Glutamatergic neuron (in vitro differentiated cells): ENCODE results near the gene AMMECR1. TPM values are rescaled to one million over a fixed set of nuclear protein-coding genes. Genes with fewer than 3 reads are reported as not detected.

Experiments
- DNase-seq: peaks from one replicate; pipeline ENCODE4 v3.0.0; 2022
- H3K27ac Mint-ChIP-seq: one replicate; pipeline ENCODE4 v1.8.0; 2020; ENCODE audit warnings: mild to moderate bottlenecking, mixed read lengths, inconsistent platforms; ENCODE audit not compliant: unreplicated experiment
- H3K27me3 Mint-ChIP-seq: one replicate; pipeline ENCODE4 v1.8.0; 2020; ENCODE audit warnings: mild to moderate bottlenecking, moderate library complexity, mixed read lengths, inconsistent platforms; ENCODE audit not compliant: unreplicated experiment
- H3K36me3 Mint-ChIP-seq: one replicate; pipeline ENCODE4 v1.8.0; 2020; ENCODE audit warnings: mild to moderate bottlenecking, mixed read lengths, inconsistent platforms; ENCODE audit not compliant: unreplicated experiment
- H3K4me1 Mint-ChIP-seq: one replicate; pipeline ENCODE4 v1.8.0; 2020; ENCODE audit warnings: mild to moderate bottlenecking, low read depth, mixed read lengths, inconsistent platforms; ENCODE audit not compliant: unreplicated experiment
- H3K4me3 Mint-ChIP-seq: one replicate; pipeline ENCODE4 v1.8.0; 2020; ENCODE audit warnings: mild to moderate bottlenecking, mixed read lengths, inconsistent platforms; ENCODE audit not compliant: unreplicated experiment
- H3K9me3 Mint-ChIP-seq: one replicate; pipeline ENCODE4 v1.8.0; 2020; ENCODE audit warnings: mild to moderate bottlenecking, moderate library complexity, mixed read lengths, inconsistent platforms; ENCODE audit not compliant: unreplicated experiment
- CTCF ChIP-seq: fragments of 200-600 bp; sonication (generic); IDR thresholded peaks from one replicate; pipeline ENCODE4 v1.5.0; 2021; ENCODE audit not compliant: partially characterized antibody, unreplicated experiment
- total RNA-seq: library from RNA; stranded (reverse); fragmentation: NEBNext Ultra II Directional; extraction: Animal tissue kit (Norgen Biotek cat#: 25700); gene quantifications from one replicate; pipeline ENCODE4 v1.2.1, GENCODE V29; 2021; ENCODE audit not compliant: unreplicated experiment

AMMECR1 gene
- total RNA-seq, 1 donor from 2014 or later = 2.3 TPM

DNA sequence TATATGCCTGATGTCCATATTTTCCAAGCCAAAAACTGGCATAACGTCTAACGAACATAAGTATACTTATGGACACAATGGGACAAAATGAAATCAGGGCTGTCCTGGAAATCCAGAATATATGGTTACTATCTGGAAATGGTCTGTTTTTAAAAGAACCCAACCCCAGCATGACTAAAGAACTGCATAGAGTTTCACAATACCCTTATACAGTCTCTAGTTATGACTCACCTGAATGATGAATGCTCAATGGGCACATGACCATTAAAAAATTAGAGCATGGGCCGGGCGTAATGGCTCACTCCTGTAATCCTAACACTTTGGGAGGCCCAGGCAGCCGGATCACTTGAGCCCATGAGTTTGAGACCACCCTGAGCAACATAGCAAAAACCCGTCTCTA lies 31.8 kb downstream of the AMMECR1 start:
- Mint-ChIP-seq H3K27me3 (no peaks in the 10 kb centered on the region), H3K27ac (no peak overlapping the region), H3K36me3 (no peaks in the 10 kb centered on the region), H3K9me3 (no peaks in the 10 kb centered on the region), H3K4me1 (no peaks in the 10 kb centered on the region), H3K4me3 (no peak overlapping the region)
- DNase-seq = no peak
- no peak for TF ChIP-seq CTCF

DNA sequence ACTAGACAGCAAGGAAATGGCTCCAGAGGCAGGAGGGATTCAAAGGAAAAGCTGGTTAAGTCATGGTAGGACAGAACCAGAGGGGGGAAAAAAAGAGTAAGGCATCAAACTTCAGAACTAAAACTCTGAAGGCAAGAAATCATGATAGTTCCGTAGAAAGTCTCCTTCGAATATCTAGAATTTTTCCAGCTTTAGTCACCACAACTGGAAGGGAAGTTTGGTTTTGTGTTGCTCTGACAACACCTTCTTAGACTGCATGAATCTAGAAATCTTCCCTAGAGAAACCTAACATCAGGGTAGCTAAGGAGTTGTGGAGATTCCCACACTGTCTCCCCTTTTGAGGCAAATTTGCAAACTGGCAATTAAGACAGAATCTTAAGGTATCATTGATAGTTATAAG lies 33.7 kb downstream of the AMMECR1 start:
- Mint-ChIP-seq H3K36me3 (no peaks in the 10 kb centered on the region), H3K27me3 (no peaks in the 10 kb centered on the region), H3K4me3 (no peak overlapping the region), H3K9me3 (no peaks in the 10 kb centered on the region), H3K4me1 (no peaks in the 10 kb centered on the region), H3K27ac (no peak overlapping the region)
- TF ChIP-seq CTCF = no peak
- DNase-seq = no peak

GRCh38 chrX:110282922-110283321 lies 35.0 kb downstream of the AMMECR1 start:
- Mint-ChIP-seq H3K4me3 (no peak overlapping the region), H3K9me3 (no peaks in the 10 kb centered on the region), H3K4me1 (no peaks in the 10 kb centered on the region), H3K27me3 (no peaks in the 10 kb centered on the region), H3K36me3 (no peaks in the 10 kb centered on the region), H3K27ac (no peak overlapping the region)
- DNase-seq = no peak
- no peak for TF ChIP-seq CTCF

GRCh38 chrX:110281377-110281776 lies 36.5 kb downstream of the AMMECR1 start:
- no peaks in the 10 kb centered on the region for H3K36me3 Mint-ChIP-seq
- no peak for TF ChIP-seq CTCF
- no peak overlapping the region for H3K4me3 Mint-ChIP-seq
- DNase-seq = no peak
- no peaks in the 10 kb centered on the region for H3K27me3 Mint-ChIP-seq
- H3K27ac Mint-ChIP-seq = no peak overlapping the region
- H3K4me1 Mint-ChIP-seq = no peaks in the 10 kb centered on the region
- no peaks in the 10 kb centered on the region for H3K9me3 Mint-ChIP-seq

DNA sequence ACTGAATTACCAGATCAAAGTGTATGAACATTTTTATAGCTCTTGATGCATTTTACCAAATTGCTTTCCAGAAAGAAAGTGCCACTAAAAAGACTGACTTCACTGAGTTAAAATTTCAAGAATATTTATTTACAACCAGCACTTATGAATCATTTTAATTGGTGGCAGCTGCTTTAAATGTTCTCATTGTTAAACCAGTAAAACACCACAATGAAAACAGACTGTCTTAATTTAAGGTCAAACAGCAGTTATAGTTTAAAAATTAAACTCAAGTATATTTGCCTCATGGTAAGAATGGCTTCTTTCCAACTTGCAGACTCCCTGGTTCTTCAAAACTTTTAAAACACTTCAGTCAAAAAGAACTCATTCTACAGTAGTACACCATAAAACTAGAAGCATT lies 36.9 kb downstream of the AMMECR1 start:
- Mint-ChIP-seq H3K9me3 (no peaks in the 10 kb centered on the region), H3K4me3 (no peak overlapping the region), H3K27ac (no peak overlapping the region), H3K36me3 (no peaks in the 10 kb centered on the region), H3K4me1 (no peaks in the 10 kb centered on the region), H3K27me3 (no peaks in the 10 kb centered on the region)
- TF ChIP-seq CTCF = no peak
- no peak for DNase-seq
